Measurements from ENCODE around the gene FRAT1.

Gene FRAT1

DNA sequence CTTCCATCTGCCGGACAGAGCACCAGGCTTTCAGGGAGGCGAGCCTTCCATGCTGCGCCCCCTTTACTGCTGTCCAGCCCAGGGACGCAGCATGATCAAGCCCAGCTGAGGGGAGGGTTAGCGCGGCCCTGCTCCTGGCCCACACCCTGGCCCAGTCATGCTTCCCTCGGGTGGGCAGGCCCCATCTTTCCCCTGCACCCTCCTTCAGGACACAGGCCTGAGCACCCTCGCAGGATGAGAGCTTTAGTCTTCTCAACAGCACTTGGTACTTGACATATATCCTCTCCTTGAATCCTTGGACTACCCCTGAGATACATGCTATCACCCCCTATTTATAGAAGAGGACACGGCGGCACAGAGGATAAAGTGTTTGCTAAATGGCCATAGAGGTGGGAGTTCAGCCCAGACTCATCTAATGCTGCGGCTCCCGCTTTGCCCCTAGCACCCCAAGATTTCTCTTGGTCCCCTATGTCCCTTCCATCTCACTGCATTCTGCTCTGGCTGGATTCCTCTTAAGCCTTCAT lies 48.1 kb downstream of the FRAT1 start:
- no peak for DNase-seq
